K562 (cell line): ENCODE data around the gene FAM53B. TPM values are rescaled to one million over a fixed set of nuclear protein-coding genes. Genes with fewer than 3 reads are reported as not detected.

Source experiments
- ATAC-seq: fragments of 200-7000 bp; cut with Tn5 transposase; 3 replicates; pipeline ENCODE4 v1.9.1; 2020; ENCODE audit warnings: moderate library complexity
- BruUV-seq: library from RNA; stranded (reverse); fragments of 400-500 nt; replicated peaks from 2 replicates; lab custom pipeline; 2021; lab: Mats Ljungman, UMichigan
- CTCF ChIA-PET: fragments of 300-600 bp; formaldehyde crosslinking; extraction: SDS; loops from one replicate; lab custom pipeline; 2021; ENCODE audit warnings: low intra/inter-chr PET ratio; lab: Yijun Ruan, JAX
- POLR2A ChIA-PET: fragments of 300-600, 350-650 bp; sonication (Branson Sonifier 250); formaldehyde crosslinking; extraction: SDS; loops from one replicate; lab custom pipeline; 2021; ENCODE audit warnings: antibody characterized with exemption, inconsistent platforms; lab: Yijun Ruan, JAX
- DNase-seq, 4 experiments: peaks; one replicate each; pipeline versions ENCODE4 v3.0.0 to v3.0.0-alpha.2; 2011 to 2018; ENCODE audit warnings: low spot score in 3 of 4, mixed read lengths in 3 of 4; ENCODE audit errors: extremely low read depth in 1 of 4
- FAIRE-seq: peaks from 2 replicates; lab custom pipeline; 2011; peaks lifted over from hg19 to GRCh38; lab: Jason Lieb, UNC
- H2AFZ ChIP-seq: 2 replicates; pipeline ENCODE4 v1.6.0; 2011; ENCODE audit warnings: low read depth, low read length, control low read depth, inconsistent platforms
- H3K27ac ChIP-seq: fragments of 200-600 bp; 3 replicates; pipeline ENCODE4 v1.8.0; 2011; ENCODE audit warnings: low read depth, mild to moderate bottlenecking, control low read depth, inconsistent platforms, low read length, moderate library complexity, mixed read lengths; ENCODE audit errors: extremely low read depth
- H3K27me3 ChIP-seq, 2 experiments: fragments of 300-600 bp in 1 of 2; 2 replicates in 1 of 2; 3 replicates in 1 of 2; pipeline versions ENCODE4 v1.6.0 to v1.8.0; 2011; ENCODE audit warnings: inconsistent platforms in 2 of 2, low read length in 2 of 2, mild to moderate bottlenecking in 1 of 2, mixed read lengths in 1 of 2, moderate library complexity in 1 of 2; ENCODE audit not compliant: control insufficient read depth in 2 of 2, insufficient read depth in 2 of 2
- H3K36me3 ChIP-seq: fragments of 300-600 bp; 3 replicates; pipeline ENCODE4 v1.8.0; 2011; ENCODE audit warnings: mild to moderate bottlenecking, low read length, inconsistent platforms; ENCODE audit not compliant: control insufficient read depth, insufficient read depth
- H3K4me1 ChIP-seq, 2 experiments: fragments of 200-600 bp in 1 of 2; replicated peaks in 1 of 2; 2 replicates in 1 of 2; 3 replicates in 1 of 2; pipeline versions ENCODE4 v1.5.1 to v1.8.0; 2011; ENCODE audit warnings: inconsistent platforms in 2 of 2, low read length in 2 of 2, mild to moderate bottlenecking in 1 of 2, mixed read lengths in 1 of 2, moderate library complexity in 1 of 2; ENCODE audit not compliant: control insufficient read depth in 2 of 2, insufficient read depth in 2 of 2
- H3K4me2 ChIP-seq: 2 replicates; pipeline ENCODE4 v1.6.1; 2011; ENCODE audit warnings: low read length, control low read depth, inconsistent platforms, mixed read lengths; ENCODE audit not compliant: insufficient read depth
- H3K4me3 ChIP-seq: fragments of 200-600 bp; sonication (generic), shearing (Covaris generic); 2 replicates; pipeline ENCODE4 v1.5.1; 2016; ENCODE audit warnings: control low read depth, inconsistent platforms
- H3K79me2 ChIP-seq: fragments of 200-600 bp; 3 replicates; pipeline ENCODE4 v1.8.0; 2011; ENCODE audit warnings: low read length, inconsistent platforms; ENCODE audit not compliant: control insufficient read depth, insufficient read depth
- H3K9ac ChIP-seq, 2 experiments: 2 replicates each; pipeline versions ENCODE4 v1.6.0 to v1.6.1; 2011; ENCODE audit warnings: low read depth in 2 of 2, low read length in 2 of 2, control low read depth in 1 of 2, inconsistent platforms in 1 of 2, mild to moderate bottlenecking in 1 of 2, mixed read lengths in 1 of 2; ENCODE audit not compliant: insufficient read depth in 1 of 2
- H3K9me1 ChIP-seq: one replicate; pipeline ENCODE4 v1.6.0; 2011; ENCODE audit warnings: inconsistent platforms, mild to moderate bottlenecking, low read length, moderate library complexity; ENCODE audit not compliant: control insufficient read depth, insufficient read depth
- H3K9me3 ChIP-seq: replicated peaks from 2 replicates; pipeline ENCODE4 v1.5.1; 2011; ENCODE audit warnings: low read depth, low read length, inconsistent platforms; ENCODE audit not compliant: control insufficient read depth, insufficient read depth
- H4K20me1 ChIP-seq: replicated peaks from 2 replicates; pipeline ENCODE4 v1.6.1; 2011; ENCODE audit warnings: low read length, inconsistent platforms, mixed read lengths; ENCODE audit not compliant: control insufficient read depth, insufficient read depth
- CHD1 ChIP-seq: fragments of 200-600 bp; sonication (generic); IDR thresholded peaks from one replicate; pipeline ENCODE4 v1.6.1; 2012; ENCODE audit warnings: mild to moderate bottlenecking, moderate library complexity, low read length, inconsistent platforms
- GTF2E2 ChIP-seq: fragments of 200-800 bp; sonication (Bioruptor generic); IDR thresholded peaks from 2 replicates; pipeline ENCODE4 v1.6.1; 2016; ENCODE audit warnings: missing genetic modification characterization, missing compliant biosample characterization
- PTBP1 ChIP-seq: fragments of 200-400 bp; formaldehyde crosslinking; IDR thresholded peaks from 2 replicates; pipeline ENCODE4 v1.6.1; 2017; ENCODE audit warnings: low read depth, low read length
- SNRNP70 ChIP-seq: fragments of 200-400 bp; formaldehyde crosslinking; optimal IDR thresholded peaks from 2 replicates; pipeline ENCODE3; 2017; ENCODE audit warnings: low read depth, low read length
- TAF1 ChIP-seq: IDR thresholded peaks from 2 replicates; pipeline ENCODE4 v1.6.1; 2011; ENCODE audit warnings: mild to moderate bottlenecking, low read length, moderate library complexity; ENCODE audit not compliant: insufficient read depth, control insufficient read depth, severe bottlenecking; ENCODE audit errors: extremely low read depth
- TCF3 ChIP-seq: sonication (generic); formaldehyde crosslinking; IDR thresholded peaks from 2 replicates; pipeline ENCODE4 v1.4.0; 2020; ENCODE audit warnings: mild to moderate bottlenecking, missing genetic modification reagents
- TEAD1 ChIP-seq, 2 experiments: fragments of 450-650 bp in 1 of 2; sonication (generic) in 1 of 2; formaldehyde crosslinking; IDR thresholded peaks; 2 replicates each; pipeline versions ENCODE4 v1.4.0 to v1.8.0; 2020 to 2022; ENCODE audit warnings: mild to moderate bottlenecking in 2 of 2, missing genetic modification reagents in 1 of 2
- TEAD2 ChIP-seq: fragments of 450-650 bp; IDR thresholded peaks from 2 replicates; pipeline ENCODE4 v1.6.1; 2016; ENCODE audit warnings: missing genetic modification characterization, control low read depth, missing compliant biosample characterization
- WHSC1 ChIP-seq: IDR thresholded peaks from one replicate; pipeline ENCODE4 v1.6.1; 2012; ENCODE audit warnings: low read length, control low read depth, inconsistent platforms
- ZNF785 ChIP-seq: fragments of 250-450 bp; sonication (Bioruptor Pico); IDR thresholded peaks from 2 replicates; pipeline ENCODE4 v1.4.0; 2020; ENCODE audit warnings: mild to moderate bottlenecking
- ZNF79 ChIP-seq: fragments of 250-450 bp; sonication (Bioruptor Pico); IDR thresholded peaks from 2 replicates; pipeline ENCODE4 v1.4.0; 2020; ENCODE audit warnings: low read depth, mild to moderate bottlenecking, moderate library complexity
- WGBS: fragments of 100-300 bp; shearing (Covaris generic); methylation state at CpG from one replicate; pipeline ENCODE4 v1.1.6; 2016; ENCODE audit warnings: low coverage, mixed read lengths; ENCODE audit not compliant: insufficient coverage; ENCODE audit errors: missing lambda C conversion rate; 5-methylcytosine and 5-hydroxymethylcytosine counted together
- in situ Hi-C: fragments of 300-500 bp; cut with MboI; formaldehyde crosslinking; loops from 4 replicates; pipeline ENCODE4 v1.15.0; 2018; ENCODE audit warnings: inconsistent platforms, mixed read lengths
- intact Hi-C: fragments of 100-400 bp; cut with micrococcal nuclease; formaldehyde crosslinking; loops from 2 replicates; pipeline ENCODE4 v1.14.2; 2022
- polyA plus RNA-seq, 8 experiments: library from polyadenylated mRNA; depleted of rRNA in 4 of 8; stranded (reverse) in 5 of 8; unstranded in 3 of 8; fragments of >200 nt; fragmentation: Nextera tagmentation in 2 of 8; fragmentation: Illumina TruSeq in 1 of 8; extraction: Ambion mirVana in 2 of 8; extraction: Trizol in 1 of 8; gene quantifications; 2 replicates each; pipeline versions ENCODE4 v1.2.1 to v1.2.3, GENCODE V29; 2011 to 2014; ENCODE audit warnings: inconsistent platforms in 1 of 8, missing spikeins in 1 of 8
- total RNA-seq, 7 experiments: library from RNA; depleted of rRNA in 6 of 7; stranded (reverse); fragments of >200 nt in 6 of 7; fragmentation: Illumina TruSeq in 2 of 7; extraction: Trizol in 2 of 7; gene quantifications; 2 replicates each; pipeline versions ENCODE4 v1.2.1 to v1.2.3, GENCODE V29; 2011 to 2021; ENCODE audit warnings: low replicate concordance in 1 of 7
- TF ChIP-seq, protein P1 (sequence below): fragments of 450-650 bp; IDR thresholded peaks from 2 replicates; pipeline ENCODE4 v1.6.1; 2016; ENCODE audit warnings: antibody characterized with exemption
- TF ChIP-seq, protein P2 (sequence below): sonication (generic); formaldehyde crosslinking; IDR thresholded peaks from 2 replicates; pipeline ENCODE4 v1.8.0; 2022; ENCODE audit warnings: mild to moderate bottlenecking, missing genetic modification reagents
- TF ChIP-seq, protein P3 (sequence below): fragments of 250-450 bp; sonication (Bioruptor Pico); IDR thresholded peaks from 2 replicates; pipeline ENCODE4 v1.9.0; 2021; ENCODE audit warnings: mild to moderate bottlenecking, inconsistent platforms

FAM53B gene
- total and polyA plus RNA-seq, 9 of the 15 experiments (the other 6 are each of a cell fraction or from before 2014, with no cell fraction given) = 0.03 to 16.5 (median 5.0) TPM

DNA sequence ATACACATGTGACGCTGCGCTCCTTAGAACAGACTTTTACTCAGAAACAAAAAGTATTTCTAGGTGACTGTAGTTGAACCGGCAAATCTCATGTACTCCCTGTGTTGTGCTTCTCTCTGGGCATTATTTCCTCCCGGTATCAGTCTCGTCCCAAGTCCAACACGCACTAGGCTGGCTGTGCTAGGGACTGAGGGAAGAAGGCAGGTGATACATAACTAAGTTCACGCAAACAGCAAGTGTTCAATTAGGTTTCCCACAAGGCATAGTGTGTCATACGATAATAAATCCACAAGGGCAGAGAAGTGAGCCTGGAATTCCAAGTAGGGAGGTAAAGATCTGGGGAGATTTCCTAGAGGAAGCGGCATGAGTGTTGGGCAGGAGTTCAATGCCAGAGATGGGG is 20.4 kb downstream of the FAM53B start:
- in situ Hi-C loops (no loop called here), intact Hi-C loops (no loop called here)
- H3K36me3 ChIP-seq = peaks cover 26% of the 10 kb centered on the region; the same call in 2 of the 3 replicates
- CTCF ChIA-PET = no interaction called here
- 84% methylated on average over 9 of the region's 9 CpGs for WGBS
- DNase-seq (no peak), FAIRE-seq (no peak), ATAC-seq (no peak)
- no peak overlapping the region for H3K4me3 ChIP-seq
- BruUV-seq = no TSS peak
- no peak overlapping the region for H2AFZ ChIP-seq
- H3K79me2 ChIP-seq = peaks cover 26% of the 10 kb centered on the region
- no peaks in the 10 kb centered on the region for H3K27me3 ChIP-seq
- H3K4me2 ChIP-seq = no peak overlapping the region
- peaks cover 3% of the 10 kb centered on the region for H3K9me1 ChIP-seq
- no peak overlapping the region for H3K27ac ChIP-seq
- H3K9me3 ChIP-seq = no peaks in the 10 kb centered on the region
- peaks cover 14 to 21% of the 10 kb centered on the region in 2 experiments for H3K4me1 ChIP-seq
- peak overlapping the region in 1 of 2 experiments; percentile 55; a peak in 1 of 4 replicates for H3K9ac ChIP-seq
- H4K20me1 ChIP-seq = 0 out of 2 replicates have a peak, but pooled peaks cover 4% of the 10 kb centered on the region
- POLR2A ChIA-PET = no interaction called here
- TF ChIP-seq WHSC1 = no peak
- TF ChIP-seq, protein P1, sequence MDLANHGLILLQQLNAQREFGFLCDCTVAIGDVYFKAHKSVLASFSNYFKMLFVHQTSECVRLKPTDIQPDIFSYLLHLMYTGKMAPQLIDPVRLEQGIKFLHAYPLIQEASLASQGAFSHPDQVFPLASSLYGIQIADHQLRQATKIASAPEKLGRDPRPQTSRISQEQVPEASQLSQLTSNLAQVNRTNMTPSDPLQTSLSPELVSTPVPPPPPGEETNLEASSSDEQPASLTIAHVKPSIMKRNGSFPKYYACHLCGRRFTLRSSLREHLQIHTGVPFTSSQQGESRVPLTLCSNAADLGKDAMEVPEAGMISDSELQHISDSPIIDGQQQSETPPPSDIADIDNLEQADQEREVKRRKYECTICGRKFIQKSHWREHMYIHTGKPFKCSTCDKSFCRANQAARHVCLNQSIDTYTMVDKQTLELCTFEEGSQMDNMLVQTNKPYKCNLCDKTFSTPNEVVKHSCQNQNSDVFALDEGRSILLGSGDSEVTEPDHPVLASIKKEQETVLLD = no peak
- no peak for TF ChIP-seq GTF2E2 (tag)
- TF ChIP-seq TEAD2 = no peak
- TF ChIP-seq ZNF79 (CRISPR knock-in tag) = no peak
- no peak for TF ChIP-seq TCF3 (CRISPR knock-in tag)
- TF ChIP-seq TAF1 = no peak
- TF ChIP-seq PTBP1 = no peak
- TF ChIP-seq ZNF785 (CRISPR knock-in tag) = no peak
- no peak for TF ChIP-seq TEAD1 (CRISPR knock-in tag; IDR thresholded peaks at IDR 0.05)
- TF ChIP-seq, protein P2, sequence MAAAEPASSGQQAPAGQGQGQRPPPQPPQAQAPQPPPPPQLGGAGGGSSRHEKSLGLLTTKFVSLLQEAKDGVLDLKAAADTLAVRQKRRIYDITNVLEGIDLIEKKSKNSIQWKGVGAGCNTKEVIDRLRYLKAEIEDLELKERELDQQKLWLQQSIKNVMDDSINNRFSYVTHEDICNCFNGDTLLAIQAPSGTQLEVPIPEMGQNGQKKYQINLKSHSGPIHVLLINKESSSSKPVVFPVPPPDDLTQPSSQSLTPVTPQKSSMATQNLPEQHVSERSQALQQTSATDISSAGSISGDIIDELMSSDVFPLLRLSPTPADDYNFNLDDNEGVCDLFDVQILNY (CRISPR knock-in tag) = no peak
- TF ChIP-seq, protein P3, sequence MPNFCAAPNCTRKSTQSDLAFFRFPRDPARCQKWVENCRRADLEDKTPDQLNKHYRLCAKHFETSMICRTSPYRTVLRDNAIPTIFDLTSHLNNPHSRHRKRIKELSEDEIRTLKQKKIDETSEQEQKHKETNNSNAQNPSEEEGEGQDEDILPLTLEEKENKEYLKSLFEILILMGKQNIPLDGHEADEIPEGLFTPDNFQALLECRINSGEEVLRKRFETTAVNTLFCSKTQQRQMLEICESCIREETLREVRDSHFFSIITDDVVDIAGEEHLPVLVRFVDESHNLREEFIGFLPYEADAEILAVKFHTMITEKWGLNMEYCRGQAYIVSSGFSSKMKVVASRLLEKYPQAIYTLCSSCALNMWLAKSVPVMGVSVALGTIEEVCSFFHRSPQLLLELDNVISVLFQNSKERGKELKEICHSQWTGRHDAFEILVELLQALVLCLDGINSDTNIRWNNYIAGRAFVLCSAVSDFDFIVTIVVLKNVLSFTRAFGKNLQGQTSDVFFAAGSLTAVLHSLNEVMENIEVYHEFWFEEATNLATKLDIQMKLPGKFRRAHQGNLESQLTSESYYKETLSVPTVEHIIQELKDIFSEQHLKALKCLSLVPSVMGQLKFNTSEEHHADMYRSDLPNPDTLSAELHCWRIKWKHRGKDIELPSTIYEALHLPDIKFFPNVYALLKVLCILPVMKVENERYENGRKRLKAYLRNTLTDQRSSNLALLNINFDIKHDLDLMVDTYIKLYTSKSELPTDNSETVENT (CRISPR knock-in tag) = no peak
- no peak for TF ChIP-seq CHD1
- TF ChIP-seq SNRNP70 = no peak
